Measurements from ENCODE around the gene LRMDA. TPM values are rescaled to one million over a fixed set of nuclear protein-coding genes. Genes with fewer than 3 reads are reported as not detected.

Gene LRMDA
- total RNA-seq, 1 donor from 2014 or later: not detected

DNA sequence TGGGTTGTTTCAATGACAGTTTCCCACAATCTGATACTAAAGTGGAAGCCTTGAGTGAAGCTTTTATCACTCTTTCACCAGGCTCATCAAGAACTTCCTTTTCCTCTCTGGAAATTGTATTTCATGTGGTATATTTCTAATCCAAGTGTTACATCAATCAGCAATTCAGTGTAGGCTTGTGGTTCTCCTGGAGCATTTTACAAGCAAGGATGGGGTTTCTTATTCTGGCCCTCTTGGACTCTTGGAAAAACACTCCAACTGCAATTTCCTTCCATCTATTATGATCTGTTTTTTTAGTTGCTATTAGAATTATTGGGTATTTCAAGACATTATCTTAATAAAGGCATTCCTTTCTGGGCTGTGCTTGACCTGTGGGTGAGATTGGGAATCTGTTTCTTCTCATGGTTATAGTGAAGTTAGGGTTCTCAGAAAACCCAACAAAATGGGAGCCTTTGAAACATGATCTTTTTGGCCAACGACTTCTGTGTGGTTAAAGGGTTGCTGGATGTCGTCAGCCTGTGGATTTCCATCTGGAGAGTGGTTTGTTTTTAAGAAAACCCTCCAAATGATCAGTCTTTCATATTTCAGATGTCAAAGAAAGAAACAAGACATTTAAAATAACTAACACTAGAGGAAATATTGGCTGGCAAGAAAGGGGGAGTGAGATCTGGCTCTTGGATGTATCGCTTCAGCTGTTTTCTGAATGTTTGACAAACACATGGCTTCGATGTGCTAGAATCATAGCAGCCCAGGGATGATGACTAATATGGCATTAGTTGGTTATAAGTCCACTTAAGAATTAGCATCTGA is 540.2 kb downstream of the LRMDA start:
- peak; percentile 43 for DNase-seq (ENCODE audit: low read depth)

GRCh38 chr10:75972491-75973276 is 541.3 kb downstream of the LRMDA start:
- no peak for DNase-seq (ENCODE audit: low read depth)

DNA sequence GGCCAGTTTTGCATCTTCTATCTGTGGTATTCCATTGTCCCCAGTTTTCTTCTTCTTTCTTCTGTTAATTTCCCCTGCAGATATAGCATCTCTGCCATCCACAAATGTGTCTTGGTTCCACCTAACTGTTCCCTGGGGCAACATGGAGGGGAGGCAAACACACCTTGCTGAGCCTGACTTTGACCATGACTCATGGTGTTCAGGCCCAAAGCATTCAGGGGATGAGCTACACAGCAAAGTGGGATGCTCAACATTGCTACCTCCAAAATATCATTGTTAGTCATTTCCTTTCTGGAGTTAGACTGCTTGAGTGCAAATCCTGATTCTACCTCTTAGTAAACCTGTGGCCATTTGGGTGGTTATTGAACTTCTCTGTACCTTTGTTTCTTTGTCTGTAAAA is 542.7 kb downstream of the LRMDA start:
- no peak for DNase-seq (ENCODE audit: low read depth)

- no peak for DNase-seq (ENCODE audit: low read depth)
These were observed 545.3 kb downstream of the LRMDA start for GRCh38 chr10:75976681-75977080.

GRCh38 chr10:75977139-75977538 is 545.7 kb downstream of the LRMDA start:
- DNase-seq (ENCODE audit: low read depth): no peak

DNA sequence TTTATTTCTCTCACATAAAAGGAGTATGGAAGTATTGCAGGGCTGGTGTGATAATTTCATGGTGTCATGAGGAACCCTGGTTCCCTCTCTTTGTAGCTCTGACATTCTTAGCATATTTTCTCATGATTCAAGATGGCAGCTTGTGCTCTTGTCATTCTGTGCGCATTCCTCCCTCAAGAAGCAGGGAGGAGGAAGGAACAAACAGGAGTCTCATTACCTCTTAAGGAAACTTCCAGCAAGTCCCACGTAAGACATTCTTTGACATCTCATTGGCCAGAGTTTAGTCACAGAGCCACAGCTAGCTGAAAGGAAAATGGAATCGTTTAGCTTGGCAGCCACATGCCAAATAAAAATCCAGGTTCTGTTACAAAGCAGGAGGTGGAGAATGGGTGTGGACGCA is 546.8 kb downstream of the LRMDA start:
- DNase-seq (ENCODE audit: low read depth): no peak

DNA sequence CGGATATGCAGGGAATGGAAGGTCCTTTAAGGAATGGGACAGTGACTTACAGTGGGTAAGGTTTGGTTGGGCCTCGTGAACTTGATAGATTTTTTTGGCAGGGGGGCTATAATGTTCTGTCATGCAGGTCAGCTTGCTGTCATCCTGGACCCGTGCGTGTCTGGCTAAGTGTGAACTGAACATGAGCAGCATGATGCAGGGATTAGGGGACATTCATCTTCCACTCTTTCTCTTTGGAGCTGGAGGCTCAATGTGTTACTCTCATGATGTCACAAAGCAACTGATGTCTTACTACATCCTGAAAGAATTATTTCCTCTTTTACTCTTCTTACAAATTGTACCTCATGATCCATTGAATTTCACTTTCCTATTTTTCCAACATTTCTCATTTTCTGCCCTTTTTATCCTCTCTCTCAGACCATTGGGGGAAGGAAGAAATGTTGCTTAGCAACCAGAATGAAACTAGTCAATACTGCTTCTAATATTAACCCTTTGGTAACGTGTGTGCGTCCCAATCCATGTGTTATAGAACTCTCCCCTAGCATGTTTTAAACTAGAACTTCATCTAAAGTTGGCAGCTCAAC is 549.1 kb downstream of the LRMDA start:
- DNase-seq (ENCODE audit: low read depth): no peak

DNA sequence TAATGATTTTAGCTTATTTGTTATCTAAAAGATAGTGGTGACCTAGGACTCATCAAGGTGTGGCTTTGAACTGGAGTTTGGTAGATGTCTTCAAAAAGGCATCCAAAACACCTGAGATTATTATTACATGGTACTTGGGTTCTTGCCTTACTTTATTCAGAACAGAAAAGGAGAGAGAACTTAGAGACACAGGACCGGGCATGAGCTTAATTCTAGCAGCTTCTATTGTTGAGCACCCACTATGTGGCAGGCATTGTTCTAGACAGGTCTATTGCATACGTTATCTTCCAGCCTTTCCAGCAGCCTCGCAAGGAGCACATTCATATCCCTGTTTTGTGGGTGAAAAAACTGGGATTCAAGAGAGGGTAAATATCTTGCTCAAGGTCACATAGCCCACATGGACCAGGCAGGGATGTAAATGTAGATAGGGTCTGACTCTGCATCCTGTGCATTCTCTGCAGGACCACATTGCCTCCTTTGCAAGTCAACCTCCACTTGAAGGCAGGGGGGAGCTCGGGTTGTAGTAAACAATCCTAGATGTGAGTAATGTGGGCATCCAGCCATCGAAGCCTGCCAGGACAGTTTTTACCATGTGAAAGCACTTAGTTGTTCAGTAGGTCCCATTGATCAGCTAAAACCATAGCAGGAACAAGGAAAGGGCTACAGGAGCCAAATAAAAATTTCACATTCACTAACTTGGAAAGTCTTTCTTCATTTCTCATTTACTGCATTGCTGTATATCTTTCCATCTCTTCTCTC is 551.4 kb downstream of the LRMDA start:
- DNase-seq (ENCODE audit: low read depth): no peak

DNA sequence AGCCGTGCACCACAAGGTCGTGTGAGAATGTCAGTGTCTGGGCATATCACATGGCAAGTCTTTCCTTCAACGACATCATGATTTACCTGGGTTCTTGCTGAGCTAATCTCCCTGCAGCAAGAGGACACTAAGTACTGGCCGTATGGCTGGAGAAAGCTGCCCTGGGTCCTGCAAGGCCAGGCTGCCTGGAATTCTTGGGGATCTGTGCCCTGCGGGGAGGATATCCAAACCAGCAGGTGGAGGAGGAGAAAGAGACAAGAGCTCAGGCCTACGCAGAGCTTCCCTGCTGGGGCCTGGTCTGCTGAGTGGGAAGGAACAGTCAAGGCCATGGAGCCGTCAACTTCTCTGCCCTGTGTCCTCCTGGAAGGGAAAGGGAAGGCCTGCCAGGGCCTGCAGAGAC is 552.6 kb downstream of the LRMDA start:
- no peak for DNase-seq (ENCODE audit: low read depth)

DNA sequence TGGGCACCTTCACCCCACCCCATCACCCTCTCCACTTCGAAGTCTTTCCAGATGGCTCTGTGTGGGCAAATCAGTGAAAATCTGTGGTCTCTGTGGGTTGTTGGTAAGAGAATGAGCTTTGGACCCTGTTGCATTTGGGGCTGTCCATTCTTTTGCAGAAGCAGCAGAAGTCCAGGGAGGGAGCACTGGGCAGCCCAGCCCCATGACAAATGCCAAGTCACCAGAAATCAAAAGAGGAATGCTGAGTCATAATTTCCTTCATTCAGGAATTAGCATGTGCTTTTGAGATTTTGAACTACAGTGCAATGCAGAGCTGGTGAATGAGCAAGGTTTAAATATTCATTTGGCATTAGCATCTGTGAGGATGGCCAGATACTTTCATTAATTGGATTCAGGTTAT is 556.2 kb downstream of the LRMDA start:
- peak; percentile 27 for DNase-seq (ENCODE audit: low read depth)

DNA sequence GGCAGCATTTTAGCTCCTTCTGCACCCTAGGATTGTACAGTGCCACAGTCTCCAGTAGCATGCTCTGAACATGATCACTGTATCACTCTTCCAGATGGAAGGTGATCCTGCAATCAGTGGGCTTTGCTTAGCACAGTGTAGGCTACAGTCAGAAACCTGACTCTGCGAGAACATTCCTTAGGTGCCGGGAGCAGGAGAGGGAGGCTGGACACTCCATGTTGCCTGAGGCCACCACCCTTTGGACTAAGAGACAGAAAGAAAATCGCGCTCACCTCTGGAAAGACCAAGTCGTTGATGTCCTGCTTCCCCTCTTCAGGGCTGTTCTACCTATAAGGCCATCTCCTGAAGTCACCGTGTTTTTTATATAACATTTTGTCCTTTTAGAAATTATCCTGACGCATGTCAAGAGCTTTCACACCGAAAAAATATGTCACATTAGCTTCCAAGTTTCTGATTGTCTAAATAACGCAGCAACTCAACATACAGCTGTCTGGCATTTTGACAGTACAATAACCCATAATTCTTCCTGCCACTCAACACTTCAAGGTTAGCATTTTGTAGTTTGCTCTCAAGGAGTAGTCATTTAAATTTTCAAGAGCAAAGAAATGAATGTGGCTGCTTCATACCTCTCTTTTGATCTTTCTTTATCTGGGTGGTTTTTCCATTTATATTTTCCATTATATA is 563.1 kb downstream of the LRMDA start:
- DNase-seq (ENCODE audit: low read depth): no peak

DNA sequence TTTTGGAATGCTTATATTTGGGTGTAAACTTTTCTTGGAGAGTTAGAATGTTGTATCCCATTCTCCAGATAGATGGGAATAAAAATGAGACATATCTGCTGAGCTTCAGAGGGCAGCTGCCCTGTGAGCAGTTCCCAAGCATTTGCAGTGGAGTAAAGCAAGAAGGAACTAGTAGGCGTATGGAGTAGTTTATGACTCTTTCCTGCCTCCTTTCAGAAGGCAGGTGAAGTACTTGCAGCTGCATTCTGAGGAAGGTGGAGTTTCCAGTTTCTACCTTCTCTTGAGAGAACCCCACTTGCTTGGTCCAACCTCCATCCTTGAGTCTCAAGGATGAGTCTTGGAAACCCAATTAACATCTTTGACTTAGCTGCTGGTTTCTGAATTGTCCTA is 563.6 kb downstream of the LRMDA start:
- no peak for DNase-seq (ENCODE audit: low read depth)

DNA sequence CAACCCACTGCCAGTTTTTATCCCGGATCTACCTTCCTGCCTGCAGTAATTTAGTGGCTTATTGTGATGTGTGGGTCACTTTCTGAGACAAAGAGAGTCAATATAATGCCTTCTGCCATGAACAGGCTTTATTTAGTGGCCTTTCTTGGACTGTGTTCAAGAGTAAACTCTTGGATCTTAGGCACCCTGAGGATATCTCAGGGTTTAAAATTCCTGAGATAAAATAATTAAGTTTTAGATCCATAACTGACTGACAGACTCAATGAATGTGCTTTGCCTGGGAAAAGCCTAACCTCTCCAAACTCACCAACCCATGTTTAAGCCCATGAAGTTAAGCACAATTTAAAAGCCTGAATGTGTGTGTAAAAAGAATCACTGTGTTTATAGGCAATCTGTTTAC is 564.3 kb downstream of the LRMDA start:
- no peak for DNase-seq (ENCODE audit: low read depth)

DNA sequence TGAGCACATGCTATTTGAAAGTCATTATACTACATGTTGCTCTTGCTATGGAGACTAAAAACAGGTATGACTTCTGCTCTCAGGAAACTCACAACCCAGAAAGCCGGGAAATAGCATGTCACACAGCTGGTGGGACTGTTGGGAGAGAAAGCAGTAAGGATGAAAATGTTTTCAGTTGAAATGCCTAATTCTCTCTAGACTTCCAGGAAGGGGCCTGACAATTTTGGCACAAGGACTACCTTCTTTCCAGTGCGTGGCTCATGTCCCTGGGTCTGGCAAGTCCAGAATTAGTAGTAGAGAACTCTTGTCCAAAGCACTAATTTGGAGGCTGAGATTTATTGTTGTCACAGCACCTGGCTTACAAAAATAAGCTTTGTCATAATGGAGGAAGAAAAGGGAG is 567.6 kb downstream of the LRMDA start:
- DNase-seq (ENCODE audit: low read depth): no peak

GRCh38 chr10:75999515-76000209 is 568.2 kb downstream of the LRMDA start:
- no peak for DNase-seq (ENCODE audit: low read depth)

DNA sequence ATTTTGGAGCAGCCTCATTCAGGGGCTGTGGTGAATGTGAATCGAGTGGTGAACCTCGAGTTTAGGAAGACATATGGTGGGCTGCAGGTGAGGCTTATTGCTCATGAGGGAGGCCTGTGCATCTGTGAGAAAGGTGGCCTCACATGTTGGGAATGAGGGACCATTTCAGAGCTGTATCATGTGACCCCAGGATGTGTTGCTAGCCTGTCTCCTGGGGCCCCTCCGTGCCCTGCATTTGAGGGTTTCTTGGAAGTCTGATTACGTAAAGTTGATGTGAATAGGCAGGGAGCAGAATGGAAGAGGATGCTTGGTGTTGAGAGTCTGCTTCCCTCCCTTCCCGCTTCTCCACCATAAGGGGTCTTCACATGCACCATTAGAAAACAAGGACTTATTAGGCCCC is 569.1 kb downstream of the LRMDA start:
- no peak for DNase-seq (ENCODE audit: low read depth)

DNA sequence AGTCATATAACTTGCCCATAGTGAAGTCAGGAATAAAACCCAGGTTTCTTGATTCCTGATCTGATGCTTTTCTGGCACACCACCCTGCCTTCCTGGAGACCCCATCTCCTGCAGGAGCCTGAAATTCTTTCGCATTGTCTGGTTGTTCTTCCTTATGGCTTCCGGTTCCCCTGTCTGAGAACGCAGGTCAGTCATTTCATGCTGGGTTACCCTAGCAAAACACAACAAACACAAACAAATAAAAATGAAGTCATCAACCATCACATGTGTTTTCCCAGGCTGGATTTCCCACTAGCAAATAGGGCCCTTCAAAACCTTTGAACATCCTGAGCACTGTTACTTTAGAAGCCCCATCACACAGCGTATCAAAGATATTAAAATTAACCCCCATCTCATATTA is 569.6 kb downstream of the LRMDA start:
- DNase-seq (ENCODE audit: low read depth): no peak

GRCh38 chr10:76001461-76001860 is 570.0 kb downstream of the LRMDA start:
- no peak for DNase-seq (ENCODE audit: low read depth)

- DNase-seq (ENCODE audit: low read depth): no peak
These were observed 570.9 kb downstream of the LRMDA start for GRCh38 chr10:76002262-76002854.

DNA sequence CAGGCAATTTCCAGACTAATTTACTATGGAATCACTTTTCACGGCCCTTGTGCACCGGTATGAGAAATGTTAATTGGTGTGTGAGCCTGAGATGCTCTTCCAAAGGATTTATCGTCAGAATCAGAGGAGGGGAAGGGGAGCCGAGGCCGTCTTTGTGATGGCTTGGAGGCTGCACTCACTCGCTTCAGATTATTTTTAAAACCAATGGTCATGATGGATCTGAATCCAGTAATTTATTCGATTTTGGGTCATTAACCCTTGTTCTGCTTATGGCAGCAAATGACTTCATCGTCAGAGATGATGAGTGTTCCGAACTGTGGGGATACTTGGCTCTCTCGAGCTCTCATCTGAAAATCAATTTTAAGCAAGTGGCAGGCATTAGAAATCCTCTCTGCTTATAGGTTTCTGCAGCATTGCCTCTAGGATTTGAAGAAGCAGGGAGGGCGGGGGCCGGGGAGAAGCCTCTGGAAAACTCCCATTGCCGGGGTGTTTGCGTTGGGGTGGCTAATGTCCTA is 576.3 kb downstream of the LRMDA start:
- DNase-seq (ENCODE audit: low read depth): no peak
